Measurements from ENCODE around the gene RICTOR. TPM values are rescaled to one million over a fixed set of nuclear protein-coding genes. Genes with fewer than 3 reads are reported as not detected.

Gene RICTOR
- total and polyA plus RNA-seq, 11 donors, result 6.8 to 76.3 (median 30.8) TPM

GRCh38 chr5:39093352-39093751 is 19.2 kb upstream of the RICTOR start:
- no peaks in the 10 kb centered on the region for H3K36me3 ChIP-seq
- no peak for TF ChIP-seq POLR2A (IDR thresholded peaks at IDR 0.05)
- TF ChIP-seq, protein P1, sequence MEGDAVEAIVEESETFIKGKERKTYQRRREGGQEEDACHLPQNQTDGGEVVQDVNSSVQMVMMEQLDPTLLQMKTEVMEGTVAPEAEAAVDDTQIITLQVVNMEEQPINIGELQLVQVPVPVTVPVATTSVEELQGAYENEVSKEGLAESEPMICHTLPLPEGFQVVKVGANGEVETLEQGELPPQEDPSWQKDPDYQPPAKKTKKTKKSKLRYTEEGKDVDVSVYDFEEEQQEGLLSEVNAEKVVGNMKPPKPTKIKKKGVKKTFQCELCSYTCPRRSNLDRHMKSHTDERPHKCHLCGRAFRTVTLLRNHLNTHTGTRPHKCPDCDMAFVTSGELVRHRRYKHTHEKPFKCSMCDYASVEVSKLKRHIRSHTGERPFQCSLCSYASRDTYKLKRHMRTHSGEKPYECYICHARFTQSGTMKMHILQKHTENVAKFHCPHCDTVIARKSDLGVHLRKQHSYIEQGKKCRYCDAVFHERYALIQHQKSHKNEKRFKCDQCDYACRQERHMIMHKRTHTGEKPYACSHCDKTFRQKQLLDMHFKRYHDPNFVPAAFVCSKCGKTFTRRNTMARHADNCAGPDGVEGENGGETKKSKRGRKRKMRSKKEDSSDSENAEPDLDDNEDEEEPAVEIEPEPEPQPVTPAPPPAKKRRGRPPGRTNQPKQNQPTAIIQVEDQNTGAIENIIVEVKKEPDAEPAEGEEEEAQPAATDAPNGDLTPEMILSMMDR (IDR thresholded peaks at IDR 0.05), result no peak
- no peaks in the 10 kb centered on the region for H3K4me1 ChIP-seq
- H3K27me3 ChIP-seq, result no peaks in the 10 kb centered on the region
- H3K4me3 ChIP-seq, result no peak overlapping the region
- H3K27ac ChIP-seq, result no peak overlapping the region
- ATAC-seq, result no peak
- intact Hi-C loops (cut with DNase I), result no loop called here
- 52 to 64% (median 58%) methylated on average over 1 of the region's 1 CpG for WGBS, 4 donors
- H3K9me3 ChIP-seq, result peaks cover 0 to 11% (median 0%) of the 10 kb centered on the region in 12 donors
- no peak for DNase-seq

DNA sequence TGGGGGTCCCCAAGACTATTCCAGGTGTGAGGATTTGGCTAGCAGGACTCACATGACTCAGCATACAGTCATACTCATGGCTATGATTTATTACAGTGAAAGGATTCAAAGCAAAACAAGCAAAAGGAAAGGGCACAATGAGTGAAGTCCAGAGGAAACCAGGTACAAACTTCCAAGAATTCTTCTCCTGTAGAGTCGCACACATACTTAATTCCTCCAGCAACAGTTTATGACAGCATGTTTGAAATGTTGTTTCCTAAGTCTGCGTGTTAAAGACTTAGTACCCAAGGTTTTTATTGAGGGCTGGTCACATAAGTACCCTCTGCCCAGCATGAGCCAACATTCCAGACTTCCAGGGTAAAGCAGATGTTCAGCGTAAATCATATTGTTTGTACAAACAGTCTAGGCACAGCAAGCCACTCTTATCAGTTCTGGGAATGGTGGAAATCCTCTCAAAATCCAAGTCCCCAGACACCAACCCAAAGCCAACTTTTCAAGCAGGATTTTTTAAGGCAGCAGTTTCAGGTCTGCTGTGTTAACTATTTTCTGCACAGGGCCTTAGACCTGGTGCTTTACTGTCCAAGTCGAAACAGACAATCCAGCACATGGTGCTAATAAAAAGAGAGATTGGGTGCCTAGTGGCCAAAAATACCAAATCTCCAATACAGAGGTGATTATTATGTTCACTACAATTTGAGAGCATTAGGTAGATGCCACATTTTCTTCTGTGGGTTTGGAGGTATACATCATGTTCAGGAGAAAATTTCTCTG is 18.6 kb upstream of the RICTOR start:
- H3K9me3 ChIP-seq, result peaks cover 0 to 11% (median 0%) of the 10 kb centered on the region in 12 donors
- H3K27me3 ChIP-seq, result no peaks in the 10 kb centered on the region
- no peaks in the 10 kb centered on the region for H3K36me3 ChIP-seq
- ATAC-seq, result no peak
- no peak overlapping the region for H3K4me3 ChIP-seq
- no peak for DNase-seq
- no peak overlapping the region for H3K27ac ChIP-seq
- TF ChIP-seq, protein P1 (IDR thresholded peaks at IDR 0.05), result no peak
- no peak for TF ChIP-seq POLR2A (IDR thresholded peaks at IDR 0.05)
- WGBS, 4 donors, result 63 to 77% (median 71%) methylated on average over 4 of the region's 4 CpGs
- intact Hi-C loops (cut with DNase I), result no loop called here
- H3K4me1 ChIP-seq, result no peaks in the 10 kb centered on the region

GRCh38 chr5:39091940-39092580 is 17.9 kb upstream of the RICTOR start:
- ATAC-seq (no peak), DNase-seq (no peak)
- Histone ChIP-seq H3K36me3 (no peaks in the 10 kb centered on the region), H3K9me3 (peaks cover 0 to 11% (median 0%) of the 10 kb centered on the region in 12 donors), H3K4me1 (no peaks in the 10 kb centered on the region), H3K4me3 (no peak overlapping the region), H3K27me3 (no peaks in the 10 kb centered on the region), H3K27ac (no peak overlapping the region)
- intact Hi-C loops (cut with DNase I), result no loop called here
- 86 to 88% (median 87%) methylated on average over 7 of the region's 7 CpGs for WGBS, 4 donors
- TF ChIP-seq, protein P1 (IDR thresholded peaks at IDR 0.05), result no peak
- TF ChIP-seq POLR2A (IDR thresholded peaks at IDR 0.05), result no peak

GRCh38 chr5:39083968-39084367 is 9.8 kb upstream of the RICTOR start:
- no peak overlapping the region for H3K4me3 ChIP-seq
- ATAC-seq (no peak), DNase-seq (no peak)
- intact Hi-C loops (cut with DNase I), result loop anchor here in 4 of 10 donors (5.0 kb wide), 3 partner anchors 77 to 92 kb away; no protein-coding TSS in a partner anchor
- H3K9me3 ChIP-seq, result no peaks in the 10 kb centered on the region
- WGBS, 4 donors, result 82 to 99% (median 90%) methylated on average over 1 of the region's 1 CpG
- no peak overlapping the region for H3K27ac ChIP-seq
- no peak for TF ChIP-seq POLR2A (IDR thresholded peaks at IDR 0.05)
- TF ChIP-seq, protein P1 (IDR thresholded peaks at IDR 0.05), result no peak
- H3K36me3 ChIP-seq, result no peaks in the 10 kb centered on the region
- H3K4me1 ChIP-seq, result peaks cover 0 to 8% (median 0%) of the 10 kb centered on the region in 12 donors
- no peaks in the 10 kb centered on the region for H3K27me3 ChIP-seq
